Activated CD8-positive, alpha-beta memory T cell treated with anti-CD3 and anti-CD28 coated beads for 4 hours (primary cell): ENCODE measurements around the gene RPLP1.
A peak's percentile ranks its signal among the peaks of the same experiment; 100 is the strongest.

ENCODE experiments used
- DNase-seq, 2 donors: peaks; one replicate each; pipeline ENCODE4 v3.0.0-alpha.2; 2020; ENCODE audit warnings: low read depth in 2 of 2

The RPLP1 gene

DNA sequence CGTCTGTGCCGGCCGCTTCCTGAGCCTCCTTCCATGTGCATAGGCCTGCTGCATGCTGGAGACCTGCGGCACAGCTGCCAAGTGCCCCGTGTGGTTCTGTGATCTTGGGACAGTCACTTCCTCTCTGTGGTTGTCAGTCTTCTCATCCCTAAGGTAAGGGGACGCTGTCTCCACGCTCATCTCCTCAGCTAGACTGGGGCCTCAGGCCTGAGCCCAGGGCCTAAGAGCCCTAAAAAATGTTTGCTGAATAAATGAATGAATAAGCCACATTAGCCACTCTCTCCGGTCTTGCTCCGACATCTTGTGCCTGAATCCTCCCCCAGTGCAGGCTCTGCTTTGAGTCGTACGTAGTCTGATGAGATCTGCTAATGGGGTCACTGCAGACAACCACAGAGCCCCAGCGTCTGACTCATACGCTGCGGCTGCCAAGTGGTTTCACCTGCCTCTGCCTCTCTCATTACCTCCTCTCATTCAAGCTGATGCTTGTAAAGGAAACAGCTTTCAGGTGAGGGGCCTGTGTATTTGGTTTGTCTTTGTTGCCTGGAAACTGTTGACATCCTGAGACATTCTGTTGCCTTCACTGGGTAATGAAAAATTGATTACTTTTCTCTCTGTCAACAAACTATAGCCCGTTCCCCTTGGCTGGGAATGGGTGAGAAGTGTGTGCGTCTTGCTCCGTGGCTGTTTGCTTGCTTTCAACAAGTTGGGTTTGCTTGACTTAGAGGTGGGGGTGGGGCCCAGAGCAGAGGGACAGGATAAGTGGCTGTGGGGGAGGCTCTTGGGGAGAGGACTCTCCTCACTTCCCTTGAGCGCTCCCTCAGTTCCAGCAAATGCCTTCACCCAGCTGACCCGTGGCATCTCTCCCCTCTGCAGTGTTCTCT lies 15.9 kb downstream of the RPLP1 start:
- DNase-seq: peak; percentile 69 to 78

DNA sequence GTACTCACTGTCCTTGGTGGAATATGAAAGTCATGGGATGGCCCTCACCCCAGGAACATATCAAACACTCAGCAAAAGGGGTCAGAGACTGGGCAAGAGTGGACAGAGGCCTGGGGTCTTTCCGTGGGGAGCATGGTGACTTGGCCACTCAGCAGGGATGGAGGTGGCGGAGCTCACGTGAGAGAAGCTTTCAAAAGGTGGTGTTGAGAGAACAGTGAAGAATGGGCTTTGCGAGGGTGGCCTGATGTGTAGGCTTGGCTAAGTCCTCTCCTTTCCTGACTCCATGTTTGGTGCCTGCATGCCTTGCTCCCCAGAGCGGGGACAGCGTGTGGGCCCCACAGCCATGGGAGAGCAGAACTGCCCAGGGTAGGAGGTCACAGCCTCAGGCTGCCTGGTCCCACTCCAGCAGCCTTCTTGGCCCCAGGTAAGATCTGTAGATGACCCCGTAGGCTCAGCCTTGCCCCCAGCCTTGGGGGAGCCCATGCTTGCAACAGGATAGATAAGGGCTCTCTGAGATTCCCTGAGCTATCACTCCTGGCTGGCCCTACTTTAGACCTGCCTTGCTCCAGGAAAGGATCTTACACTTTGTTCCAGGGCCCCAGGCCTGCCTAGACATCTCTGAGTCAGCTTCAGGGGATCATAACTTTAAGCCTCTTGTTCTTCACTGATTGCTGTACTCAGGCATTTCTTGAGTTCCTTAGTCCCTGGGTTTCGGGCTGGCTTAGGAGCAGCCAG lies 17.0 kb downstream of the RPLP1 start:
- DNase-seq: no peak

- DNase-seq: no peak
Observed at GRCh38 chr15:69472046-69472445, 19.4 kb downstream of the RPLP1 start.

DNA sequence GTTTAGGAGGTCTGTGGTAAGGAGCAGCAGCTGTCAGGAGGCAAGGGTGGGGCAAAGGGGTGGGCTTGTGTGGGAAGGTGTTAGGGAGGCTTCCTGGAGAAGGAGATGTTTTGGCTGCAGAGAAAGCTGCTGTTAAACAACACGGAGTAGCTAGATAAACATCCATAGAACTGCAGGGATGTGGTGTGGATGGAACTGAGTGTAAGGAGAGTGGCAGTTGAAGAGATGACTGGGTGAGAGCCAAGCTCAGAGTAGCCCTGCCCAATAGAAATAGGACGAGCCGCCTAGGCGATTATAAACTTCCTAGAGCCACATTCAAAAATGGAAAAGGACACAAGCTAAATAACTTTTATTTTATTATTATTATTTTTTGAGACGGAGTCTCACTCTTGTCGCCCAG lies 19.9 kb downstream of the RPLP1 start:
- DNase-seq: no peak

DNA sequence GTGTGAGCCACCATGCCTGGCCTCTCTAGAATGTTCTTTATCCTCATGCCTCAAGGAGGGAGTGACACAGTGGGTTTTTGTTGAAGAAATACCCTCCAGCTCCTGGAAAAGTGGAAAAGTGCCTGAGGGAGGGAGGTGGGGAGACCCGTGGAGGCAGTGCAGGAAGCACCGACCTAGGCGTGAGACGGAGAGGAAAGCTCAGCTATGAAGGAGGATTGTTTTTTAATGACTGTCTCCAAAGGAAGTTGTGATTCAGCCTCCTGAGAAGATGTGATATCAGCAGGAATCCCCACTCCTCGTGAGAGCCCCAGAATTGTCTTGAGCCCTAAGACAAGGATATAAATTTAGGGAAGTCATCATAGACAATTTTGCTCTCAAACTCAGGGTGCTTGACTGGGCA lies 21.7 kb downstream of the RPLP1 start:
- no peak for DNase-seq

DNA sequence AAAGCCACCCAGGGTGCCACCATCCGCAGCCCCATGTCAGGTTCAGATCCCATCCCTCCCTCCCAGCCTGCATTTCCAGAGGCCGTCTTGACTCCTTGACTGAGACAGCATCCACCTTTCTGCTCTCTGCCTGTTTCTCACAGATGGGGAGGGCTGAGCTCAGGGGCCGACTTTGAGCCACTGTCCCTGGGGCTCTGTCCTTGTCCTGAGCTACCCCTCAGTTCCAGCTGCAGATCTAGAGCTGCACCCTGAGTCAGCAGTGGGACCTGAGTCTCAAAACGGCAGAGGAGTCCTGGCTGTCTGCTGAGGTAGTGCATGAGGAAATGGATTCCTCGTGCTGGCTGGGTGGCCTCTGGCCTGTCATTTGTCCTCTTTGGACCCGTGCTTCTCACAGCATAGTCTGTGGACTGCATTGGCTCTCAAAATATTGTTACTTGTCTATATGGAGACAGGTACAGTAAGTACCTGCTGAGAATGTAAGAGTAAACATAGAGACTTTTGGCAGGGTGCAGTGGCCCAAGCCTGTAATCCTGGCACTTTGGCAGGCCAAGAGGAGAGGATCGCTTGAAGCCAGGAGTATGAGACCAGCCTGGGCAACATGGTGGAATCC lies 22.3 kb downstream of the RPLP1 start:
- no peak for DNase-seq

DNA sequence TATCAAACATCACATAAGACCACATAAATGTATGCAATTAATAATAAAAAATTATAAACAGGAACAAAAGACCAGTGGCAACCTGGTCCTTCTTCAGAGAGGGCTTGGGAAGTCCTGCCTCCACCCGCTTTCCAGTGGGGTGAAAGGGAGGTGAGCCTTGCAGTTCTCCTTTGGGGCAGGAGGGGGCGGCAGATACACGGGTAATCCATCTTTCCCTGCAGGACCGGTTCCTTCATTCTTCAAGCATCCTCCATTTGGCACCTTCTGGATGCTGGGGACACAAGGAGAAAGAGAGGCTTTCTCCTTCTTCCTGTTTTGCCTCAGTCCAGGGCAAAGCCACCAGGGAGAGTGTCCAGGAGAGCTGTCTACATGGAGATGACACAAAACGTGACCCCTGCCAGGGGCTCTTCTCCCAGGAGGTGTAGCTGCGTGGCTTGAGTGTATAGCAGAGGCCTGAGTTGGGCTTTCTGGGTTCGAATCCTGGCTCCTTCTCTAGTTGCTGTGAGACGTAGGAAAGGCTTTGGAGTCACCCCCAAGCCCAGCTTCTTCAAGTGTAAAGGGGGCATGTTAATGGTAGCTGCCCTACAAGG lies 23.2 kb downstream of the RPLP1 start:
- DNase-seq: peak; percentile 40 to 52

DNA sequence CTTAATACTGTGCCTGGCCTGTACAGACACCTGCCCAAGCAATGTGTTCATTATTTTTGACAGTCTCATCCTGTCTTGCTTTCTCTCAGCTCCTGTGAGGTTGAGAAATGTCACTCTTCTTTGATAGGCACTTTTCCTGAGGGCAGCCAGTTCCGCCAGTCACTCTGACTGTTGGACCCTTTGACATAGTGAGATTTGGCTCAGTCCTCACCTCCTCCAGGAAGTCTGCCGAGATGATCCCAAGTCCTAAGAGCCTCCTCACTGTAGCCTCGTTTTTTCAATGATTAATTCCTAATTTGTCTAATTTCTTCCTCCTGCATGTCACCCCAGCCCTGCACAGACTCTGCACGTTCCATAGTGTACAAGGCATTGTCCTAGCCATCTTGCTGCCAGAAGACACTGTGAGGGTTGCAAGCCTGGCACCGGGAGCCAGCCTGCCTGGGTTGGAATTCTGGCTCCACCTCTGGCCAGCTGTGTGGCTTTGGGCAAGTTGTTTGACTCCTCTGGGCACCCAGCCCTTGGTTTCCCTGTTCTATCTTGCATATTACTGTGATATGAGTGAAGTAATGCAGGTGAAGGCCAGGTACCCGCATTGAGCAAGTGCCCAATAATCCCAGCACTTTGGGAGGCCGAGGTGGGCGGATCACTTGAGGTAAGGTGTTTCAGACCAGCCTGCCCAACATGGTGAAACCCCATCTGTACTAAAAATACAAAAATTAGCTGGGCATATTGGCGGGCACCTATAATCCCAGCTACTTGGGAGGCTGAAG lies 24.3 kb downstream of the RPLP1 start:
- DNase-seq: no peak

DNA sequence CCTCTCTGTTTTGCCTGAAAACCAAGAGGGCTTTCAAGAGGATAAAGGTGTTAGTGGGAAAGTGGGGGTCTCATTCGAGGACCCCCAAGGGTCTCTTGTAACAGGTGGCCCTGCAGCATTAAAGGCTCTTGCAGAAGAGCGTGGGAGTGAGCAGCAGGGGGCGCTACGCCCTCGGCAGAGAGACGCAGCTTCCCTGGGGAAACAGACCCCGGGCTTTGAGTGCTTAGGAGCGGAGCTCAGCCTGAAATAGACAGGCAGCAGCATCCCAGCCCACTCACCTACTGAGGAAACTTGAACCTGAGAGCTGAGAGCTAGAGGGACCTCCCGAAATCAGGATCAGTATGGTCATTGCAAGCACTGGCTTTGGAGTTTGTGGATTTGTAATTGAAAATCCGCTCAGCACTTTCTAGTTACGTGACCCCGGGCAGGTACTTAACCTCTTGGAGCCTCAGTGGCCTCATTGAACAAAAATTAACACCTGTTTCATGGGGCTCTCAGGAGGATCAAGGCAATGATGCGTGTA lies 25.7 kb downstream of the RPLP1 start:
- no peak for DNase-seq

DNA sequence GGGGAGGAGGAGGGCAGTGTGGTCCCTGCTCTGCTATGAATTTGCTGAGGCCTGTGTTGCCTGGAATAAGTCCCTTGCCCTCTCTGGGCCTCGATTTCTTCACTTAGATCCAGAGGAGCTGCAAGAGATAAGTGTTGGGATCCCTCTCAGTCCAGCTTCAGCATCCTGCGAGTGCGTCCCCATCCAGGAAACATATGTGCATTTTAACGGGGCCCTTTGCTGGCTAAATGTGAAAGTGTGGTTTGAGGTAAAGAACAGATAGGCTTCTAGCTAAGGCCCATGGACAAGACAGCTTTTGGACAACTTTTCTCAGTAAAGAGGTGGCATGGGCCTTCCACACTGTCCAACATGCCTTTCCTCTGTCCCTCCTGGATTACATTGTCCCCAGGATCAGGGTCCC lies 26.5 kb downstream of the RPLP1 start:
- no peak for DNase-seq

DNA sequence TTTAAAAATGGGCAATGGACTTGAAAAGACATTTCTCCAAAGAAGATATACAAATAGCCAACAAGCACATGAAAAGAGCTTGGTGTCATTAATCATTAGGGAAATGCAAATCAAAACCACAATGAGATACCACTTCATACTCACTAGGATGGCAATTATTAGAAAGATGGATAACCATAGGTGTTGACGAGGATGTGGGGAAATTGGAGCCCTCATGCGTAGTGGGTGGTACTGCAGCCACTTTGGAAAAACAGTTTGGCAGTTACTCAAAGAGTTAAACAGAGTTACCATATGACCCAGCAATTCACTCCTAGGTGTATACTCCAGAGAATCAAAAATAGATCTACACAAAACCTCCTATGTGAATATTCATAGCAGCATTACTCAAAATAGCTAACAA lies 27.4 kb downstream of the RPLP1 start:
- DNase-seq: no peak

DNA sequence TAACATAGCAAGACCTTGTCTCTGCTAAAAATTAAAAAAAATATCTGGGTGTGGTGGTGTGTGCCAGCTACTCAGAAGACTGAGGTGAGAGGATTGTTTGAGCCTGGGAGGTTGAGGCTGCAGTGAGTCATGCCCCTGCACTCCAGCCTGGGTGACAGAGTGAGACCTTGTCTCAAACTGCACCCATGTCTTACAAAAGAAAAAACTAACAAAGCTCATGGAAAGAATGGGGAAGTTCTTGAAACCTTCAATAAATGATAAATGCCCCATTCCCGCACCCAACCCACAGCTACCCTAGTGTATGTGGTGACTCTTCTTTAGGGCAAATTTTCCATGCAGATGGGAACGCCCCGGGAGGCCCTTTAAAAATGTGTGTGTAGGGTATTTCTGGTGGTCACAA lies 28.3 kb downstream of the RPLP1 start:
- DNase-seq: no peak

DNA sequence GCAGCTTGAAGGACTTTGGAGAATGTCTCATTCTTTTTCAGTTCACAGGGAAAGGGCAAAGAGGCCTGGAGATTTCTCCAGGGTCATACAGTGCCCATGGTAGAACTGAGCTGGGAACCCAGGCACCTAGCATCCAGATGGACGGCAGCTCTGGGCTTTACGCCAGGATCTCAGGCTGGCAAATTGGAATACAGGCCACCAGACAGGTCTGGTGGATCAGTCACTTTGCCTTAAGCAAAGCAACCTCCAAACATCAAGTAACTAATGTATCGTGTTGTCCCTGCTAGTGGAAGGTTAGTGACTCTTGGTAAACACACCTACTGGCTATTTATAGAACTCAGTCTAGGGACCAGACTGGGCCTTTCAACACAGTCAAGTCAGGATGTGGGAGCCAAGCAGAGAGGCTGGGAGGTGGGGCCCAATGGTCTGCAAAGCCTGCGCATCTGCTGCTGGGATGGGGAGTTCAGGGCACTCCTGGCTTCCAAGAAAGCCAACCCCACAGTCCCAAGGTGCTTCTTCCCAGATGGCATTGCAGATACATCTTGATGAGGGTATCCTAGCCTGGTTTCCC lies 30.2 kb downstream of the RPLP1 start:
- no peak for DNase-seq

DNA sequence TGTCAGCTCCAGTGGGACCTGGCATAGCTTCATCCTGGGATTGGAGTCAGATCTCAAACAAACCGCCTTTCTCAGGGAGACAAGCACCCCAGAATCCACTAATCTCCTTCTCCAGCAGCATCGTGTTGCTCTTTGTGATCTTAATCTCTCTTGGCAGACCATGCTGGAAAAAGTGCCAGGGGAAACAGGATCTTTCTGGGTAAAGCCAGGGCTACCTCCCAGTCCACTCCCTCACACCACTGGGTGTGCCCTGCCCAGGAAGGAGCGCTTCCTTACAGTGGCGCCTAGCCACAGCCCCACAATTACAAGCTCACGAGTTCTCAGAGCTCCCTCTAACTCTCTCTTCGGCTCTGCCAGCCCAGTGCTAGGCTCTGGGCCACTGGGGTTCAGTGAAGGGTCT lies 32.2 kb downstream of the RPLP1 start:
- DNase-seq: no peak

GRCh38 chr15:69486481-69487110 lies 34.0 kb downstream of the RPLP1 start:
- no peak for DNase-seq

DNA sequence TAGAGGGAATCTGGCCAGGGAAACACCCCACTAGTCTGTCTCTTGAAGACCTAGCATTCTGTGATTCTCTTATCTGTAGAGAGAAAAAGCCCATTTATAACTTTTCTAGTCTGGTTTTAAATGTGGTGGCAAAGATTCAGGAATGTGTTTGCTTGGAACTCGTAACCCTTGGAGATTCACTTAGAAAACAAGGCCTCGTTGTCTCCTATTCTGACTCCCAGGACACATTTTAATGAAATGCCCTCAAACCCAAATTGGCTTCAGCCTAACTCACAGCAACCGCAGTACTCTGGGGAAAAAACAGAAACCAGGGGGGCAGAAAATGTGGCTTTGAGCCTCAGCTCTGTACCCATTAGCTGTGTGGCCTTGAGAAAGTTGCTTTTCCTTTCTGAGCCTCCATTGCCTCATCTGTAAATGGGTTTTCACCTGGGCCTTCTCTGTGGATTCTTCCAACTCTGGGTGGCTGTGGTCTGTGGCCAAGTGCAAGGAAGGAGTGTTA lies 36.5 kb downstream of the RPLP1 start:
- DNase-seq: no peak

DNA sequence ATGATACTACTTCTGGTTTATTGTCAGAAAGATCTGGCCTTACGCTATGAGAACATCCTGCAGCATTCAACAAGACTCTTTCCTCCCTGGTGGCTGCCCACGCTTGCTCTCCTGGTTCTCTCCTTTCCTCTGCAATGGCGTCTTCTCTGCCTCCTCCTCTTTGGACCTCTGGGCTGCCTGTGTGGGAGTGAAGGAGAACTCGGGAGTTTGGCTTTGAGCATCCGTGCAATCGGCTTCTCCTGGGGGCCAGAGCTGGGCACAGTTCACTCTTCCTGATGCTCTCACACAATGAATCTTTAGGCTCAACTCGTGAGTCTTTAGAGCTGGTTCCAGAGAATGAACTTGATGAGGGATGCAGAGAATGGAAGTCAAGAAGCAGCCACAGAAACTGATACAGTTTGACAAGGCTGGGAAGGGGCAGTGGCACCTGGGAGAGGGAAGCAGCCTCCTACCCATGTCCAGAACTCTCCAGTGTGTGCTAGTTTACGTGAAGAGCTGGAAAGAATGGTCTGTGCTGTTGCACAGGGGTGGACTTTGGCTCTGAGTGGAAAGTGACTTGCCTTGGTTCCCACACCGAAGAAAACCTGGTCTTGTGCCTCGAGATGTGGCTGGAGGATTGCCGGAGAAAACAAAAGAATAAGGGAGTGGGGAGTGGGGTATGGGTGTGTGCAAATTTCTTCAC lies 37.9 kb downstream of the RPLP1 start:
- DNase-seq: no peak

- DNase-seq: no peak
Observed at GRCh38 chr15:69491038-69491505, 38.5 kb downstream of the RPLP1 start.

DNA sequence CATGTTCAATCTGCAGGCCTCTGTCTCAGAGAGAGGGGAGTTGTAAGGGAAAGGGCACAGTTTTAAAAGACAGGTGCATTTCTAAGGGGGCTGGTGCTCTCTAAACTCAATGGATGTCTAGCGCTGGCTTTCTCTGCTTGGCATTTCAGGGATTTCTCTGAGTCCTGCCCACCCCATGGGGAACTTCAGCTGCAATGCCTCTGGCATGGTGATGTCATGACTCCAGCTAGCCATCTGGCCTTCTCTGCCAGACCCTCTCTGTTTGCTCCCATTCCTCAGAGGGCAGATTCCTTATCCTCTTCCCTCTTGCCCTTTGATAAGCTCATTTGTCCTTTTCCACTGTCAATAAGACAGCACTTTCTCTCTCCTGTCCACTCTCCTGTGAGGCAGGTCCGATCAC lies 40.8 kb downstream of the RPLP1 start:
- no peak for DNase-seq

- no peak for DNase-seq
Observed at GRCh38 chr15:69496001-69496400, 43.4 kb downstream of the RPLP1 start.
